GM12872 (cell line): Measurements from ENCODE around the gene NSMCE3.

Experiments used
- TF ChIP-seq, protein P1 (sequence below): IDR thresholded peaks from 3 replicates; pipeline ENCODE4 v1.5.1; 2011; ENCODE audit warnings: low read depth, mild to moderate bottlenecking, low read length, moderate library complexity; ENCODE audit not compliant: insufficient read depth

Gene NSMCE3

GRCh38 chr15:29299784-29300183, 30.2 kb upstream of the NSMCE3 start:
- TF ChIP-seq, protein P1, sequence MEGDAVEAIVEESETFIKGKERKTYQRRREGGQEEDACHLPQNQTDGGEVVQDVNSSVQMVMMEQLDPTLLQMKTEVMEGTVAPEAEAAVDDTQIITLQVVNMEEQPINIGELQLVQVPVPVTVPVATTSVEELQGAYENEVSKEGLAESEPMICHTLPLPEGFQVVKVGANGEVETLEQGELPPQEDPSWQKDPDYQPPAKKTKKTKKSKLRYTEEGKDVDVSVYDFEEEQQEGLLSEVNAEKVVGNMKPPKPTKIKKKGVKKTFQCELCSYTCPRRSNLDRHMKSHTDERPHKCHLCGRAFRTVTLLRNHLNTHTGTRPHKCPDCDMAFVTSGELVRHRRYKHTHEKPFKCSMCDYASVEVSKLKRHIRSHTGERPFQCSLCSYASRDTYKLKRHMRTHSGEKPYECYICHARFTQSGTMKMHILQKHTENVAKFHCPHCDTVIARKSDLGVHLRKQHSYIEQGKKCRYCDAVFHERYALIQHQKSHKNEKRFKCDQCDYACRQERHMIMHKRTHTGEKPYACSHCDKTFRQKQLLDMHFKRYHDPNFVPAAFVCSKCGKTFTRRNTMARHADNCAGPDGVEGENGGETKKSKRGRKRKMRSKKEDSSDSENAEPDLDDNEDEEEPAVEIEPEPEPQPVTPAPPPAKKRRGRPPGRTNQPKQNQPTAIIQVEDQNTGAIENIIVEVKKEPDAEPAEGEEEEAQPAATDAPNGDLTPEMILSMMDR = no peak

DNA sequence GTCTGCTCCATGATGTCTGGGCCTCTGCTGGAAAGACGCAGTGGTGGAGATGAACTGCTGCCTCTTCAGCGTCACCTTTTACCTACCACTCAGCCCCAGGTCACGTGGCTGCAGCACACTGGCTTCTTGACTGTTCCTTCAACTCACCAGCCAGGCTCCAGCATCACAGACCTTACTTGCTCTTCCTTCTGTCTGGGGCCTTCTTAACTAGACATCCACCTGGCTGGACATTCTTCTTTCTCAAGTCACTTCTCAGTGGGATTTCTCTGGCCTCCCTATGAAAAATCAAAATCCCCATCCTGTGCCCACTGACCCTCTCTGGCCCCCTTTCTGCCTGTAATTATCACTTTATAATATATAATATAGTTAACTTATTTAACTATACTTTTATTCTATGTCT, 29.7 kb upstream of the NSMCE3 start:
- TF ChIP-seq, protein P1 = no peak

DNA sequence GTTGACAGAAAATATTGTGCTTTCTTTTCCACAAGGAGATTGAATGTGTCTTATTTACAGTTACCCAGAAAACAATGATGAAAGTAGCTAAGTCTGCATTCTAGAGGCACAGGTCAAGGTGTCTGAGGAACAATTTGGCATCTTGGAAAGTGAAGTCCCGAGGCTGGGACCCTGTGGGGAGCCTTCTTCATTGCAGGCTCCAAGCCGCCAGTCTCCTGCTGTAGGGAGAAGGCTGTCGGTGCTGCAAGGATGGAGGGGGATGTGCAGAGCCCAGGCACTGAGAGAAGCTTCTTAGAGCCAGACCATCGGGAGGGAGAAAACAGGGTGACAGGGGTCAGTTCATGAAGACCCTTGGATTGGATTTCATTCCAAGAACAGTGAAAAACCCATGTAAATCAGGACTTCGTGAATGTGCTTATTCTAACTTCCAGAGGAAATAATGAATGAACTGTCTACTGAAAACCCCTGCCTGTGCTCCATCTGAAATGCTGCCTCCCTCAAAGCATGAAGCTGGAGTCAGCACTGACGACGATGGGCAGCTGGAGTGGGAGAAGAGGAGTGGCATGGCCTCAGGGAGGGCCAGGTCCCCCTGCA, 25.2 kb upstream of the NSMCE3 start:
- TF ChIP-seq, protein P1 = no peak

DNA sequence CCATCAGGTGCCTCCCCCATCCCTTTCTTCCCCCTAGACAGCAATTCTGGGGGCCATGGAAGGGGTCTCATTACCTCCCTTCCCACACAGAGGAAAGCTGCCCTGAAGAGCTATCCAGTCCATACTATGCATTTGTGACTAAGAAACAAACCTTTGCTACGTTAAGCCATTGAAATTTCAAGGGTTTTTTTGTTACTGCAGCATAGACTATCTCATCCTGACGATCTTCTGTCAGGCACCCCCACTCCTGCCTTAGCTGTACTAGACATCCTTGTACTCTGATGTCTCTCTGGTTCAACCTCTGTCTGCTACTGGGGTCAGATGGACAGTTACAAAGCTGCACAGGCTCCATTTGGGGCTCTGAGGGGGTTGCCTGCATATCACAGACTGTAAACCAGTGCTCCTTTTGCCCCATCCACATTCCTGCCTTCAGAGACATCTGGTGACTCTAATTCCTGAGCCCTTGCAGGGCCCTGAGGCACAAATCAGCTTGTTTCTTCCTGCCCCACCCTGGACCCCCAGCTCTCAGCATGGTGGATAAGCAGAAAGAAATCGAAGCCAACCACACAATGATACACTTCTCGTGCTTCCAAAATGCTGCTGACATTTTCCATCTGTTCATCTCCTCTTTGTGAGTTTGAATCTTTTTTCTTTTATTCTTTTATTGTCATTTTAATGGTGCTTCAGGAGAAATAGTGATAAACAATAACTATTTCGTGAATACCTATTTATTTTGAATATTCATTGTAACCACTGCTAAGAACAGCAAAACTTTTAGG, 21.6 kb upstream of the NSMCE3 start:
- TF ChIP-seq, protein P1 = no peak

DNA sequence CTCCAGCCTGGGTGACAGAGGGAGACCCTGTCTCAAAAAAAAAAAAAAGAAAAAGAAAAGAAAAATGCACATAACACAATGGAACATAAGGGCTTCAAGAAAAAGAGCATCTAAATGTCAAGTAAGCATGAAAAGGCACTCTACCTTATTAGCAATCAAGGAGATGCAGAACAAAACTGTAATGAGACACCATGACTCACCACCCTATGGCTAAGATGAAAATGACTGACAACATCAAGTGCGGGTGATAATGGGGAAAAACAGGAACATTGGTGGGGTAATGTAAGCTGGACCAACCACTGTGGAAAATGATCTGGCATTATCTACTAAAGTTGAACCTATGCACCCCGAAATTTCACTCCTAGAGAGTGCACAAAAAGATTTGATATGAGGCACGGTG, 19.6 kb upstream of the NSMCE3 start:
- TF ChIP-seq, protein P1 = no peak

DNA sequence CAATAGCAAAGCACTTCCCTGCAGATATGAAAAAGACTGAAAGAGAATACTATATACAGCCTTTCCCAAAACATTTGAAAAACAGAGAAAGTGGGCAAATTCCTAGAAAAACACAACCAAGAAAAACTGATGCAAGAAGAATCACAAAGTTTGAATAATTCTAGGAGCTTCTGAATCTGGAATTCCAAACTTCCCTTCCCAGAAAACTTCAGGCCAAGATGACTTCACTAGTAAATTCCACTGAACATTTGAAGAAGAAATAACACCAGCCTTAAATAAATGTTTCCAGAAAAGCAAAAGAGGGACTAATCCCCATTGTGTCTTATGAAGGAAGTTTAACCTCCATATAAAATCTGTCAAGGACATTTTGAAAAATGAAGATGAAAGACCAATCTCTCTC, 15.8 kb upstream of the NSMCE3 start:
- TF ChIP-seq, protein P1 = no peak

DNA sequence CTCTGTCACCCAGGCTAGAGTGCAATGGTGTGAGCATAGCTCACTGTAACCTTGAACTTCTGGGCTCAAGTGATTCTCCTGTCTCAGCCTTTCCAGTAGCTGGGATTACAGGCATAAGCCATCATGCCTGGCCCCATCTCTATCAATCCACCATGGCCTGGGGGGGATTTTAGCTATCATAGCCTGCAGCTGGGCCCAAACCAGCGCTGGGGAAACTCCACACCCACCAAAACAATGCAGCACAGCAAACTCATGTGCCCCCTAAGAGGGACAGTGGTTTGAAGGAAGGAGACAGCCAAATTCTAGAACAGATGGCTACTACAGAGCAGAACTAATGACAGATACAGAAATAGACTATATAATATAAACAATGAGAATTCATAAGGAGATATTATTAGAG, 13.8 kb upstream of the NSMCE3 start:
- TF ChIP-seq, protein P1 = no peak
